Nephron progenitor cell (in vitro differentiated cells): Measurements from ENCODE around the gene KRTAP4-7.
"Not testable (repeated sequence)": the region's sequence is repeated elsewhere in the genome, so short reads cannot be mapped to it uniquely, and the experiment has no call there.

Experiments
- DNase-seq: peaks from one replicate; pipeline ENCODE4 v3.0.0; 2021
- H3K27ac Mint-ChIP-seq: 2 replicates; pipeline ENCODE4 v1.8.0; 2021; ENCODE audit warnings: mild to moderate bottlenecking, moderate library complexity, mixed read lengths
- H3K27me3 Mint-ChIP-seq: 2 replicates; pipeline ENCODE4 v1.8.0; 2021; ENCODE audit warnings: mild to moderate bottlenecking, low read depth, mixed read lengths; ENCODE audit not compliant: poor library complexity
- H3K36me3 Mint-ChIP-seq: 2 replicates; pipeline ENCODE4 v1.8.0; 2021; ENCODE audit warnings: low read depth, mixed read lengths
- H3K4me1 Mint-ChIP-seq: 2 replicates; pipeline ENCODE4 v1.8.0; 2021; ENCODE audit warnings: mixed read lengths
- H3K4me3 Mint-ChIP-seq: 2 replicates; pipeline ENCODE4 v1.8.0; 2021; ENCODE audit warnings: mild to moderate bottlenecking, moderate library complexity, mixed read lengths
- H3K9me3 Mint-ChIP-seq: 2 replicates; pipeline ENCODE4 v1.8.0; 2021; ENCODE audit warnings: mild to moderate bottlenecking, moderate library complexity, mixed read lengths
- TF ChIP-seq, protein P1 (sequence below): fragments of 200-600 bp; sonication (generic); IDR thresholded peaks from 2 replicates; pipeline ENCODE4 v1.5.0; 2021; ENCODE audit warnings: antibody characterized with exemption

The KRTAP4-7 gene

DNA sequence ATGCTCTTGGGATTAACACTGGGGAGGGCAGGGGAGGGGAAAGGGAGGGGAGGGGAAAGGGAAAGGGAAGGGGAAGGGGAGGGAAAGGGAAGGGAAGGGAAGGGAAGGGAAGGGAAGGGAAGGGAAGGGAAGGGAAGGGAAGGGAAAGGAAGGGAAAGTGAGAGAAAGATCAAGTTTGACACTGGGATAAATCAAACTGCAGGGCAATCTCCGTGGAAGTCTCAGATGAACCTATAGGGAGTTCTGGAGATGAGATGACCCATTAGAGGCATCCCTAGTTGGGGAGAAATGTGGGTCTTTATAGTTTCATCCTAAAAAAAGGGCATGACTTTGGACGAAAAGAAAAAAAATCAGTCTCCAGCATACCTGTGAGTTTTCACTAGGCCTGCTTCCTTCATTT lies 37.8 kb downstream of the KRTAP4-7 start:
- Mint-ChIP-seq H3K27me3 (peaks cover 4% of the 10 kb centered on the region), H3K4me1 (no peaks in the 10 kb centered on the region), H3K9me3 (no peaks in the 10 kb centered on the region), H3K36me3 (no peaks in the 10 kb centered on the region), H3K27ac (no peak overlapping the region), H3K4me3 (no peak overlapping the region)
- DNase-seq, result no peak
- TF ChIP-seq, protein P1, sequence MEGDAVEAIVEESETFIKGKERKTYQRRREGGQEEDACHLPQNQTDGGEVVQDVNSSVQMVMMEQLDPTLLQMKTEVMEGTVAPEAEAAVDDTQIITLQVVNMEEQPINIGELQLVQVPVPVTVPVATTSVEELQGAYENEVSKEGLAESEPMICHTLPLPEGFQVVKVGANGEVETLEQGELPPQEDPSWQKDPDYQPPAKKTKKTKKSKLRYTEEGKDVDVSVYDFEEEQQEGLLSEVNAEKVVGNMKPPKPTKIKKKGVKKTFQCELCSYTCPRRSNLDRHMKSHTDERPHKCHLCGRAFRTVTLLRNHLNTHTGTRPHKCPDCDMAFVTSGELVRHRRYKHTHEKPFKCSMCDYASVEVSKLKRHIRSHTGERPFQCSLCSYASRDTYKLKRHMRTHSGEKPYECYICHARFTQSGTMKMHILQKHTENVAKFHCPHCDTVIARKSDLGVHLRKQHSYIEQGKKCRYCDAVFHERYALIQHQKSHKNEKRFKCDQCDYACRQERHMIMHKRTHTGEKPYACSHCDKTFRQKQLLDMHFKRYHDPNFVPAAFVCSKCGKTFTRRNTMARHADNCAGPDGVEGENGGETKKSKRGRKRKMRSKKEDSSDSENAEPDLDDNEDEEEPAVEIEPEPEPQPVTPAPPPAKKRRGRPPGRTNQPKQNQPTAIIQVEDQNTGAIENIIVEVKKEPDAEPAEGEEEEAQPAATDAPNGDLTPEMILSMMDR, result no peak

- H3K4me1 Mint-ChIP-seq, H3K4me3 Mint-ChIP-seq, DNase-seq, H3K27ac Mint-ChIP-seq, H3K36me3 Mint-ChIP-seq, H3K27me3 Mint-ChIP-seq, H3K9me3 Mint-ChIP-seq: not testable (repeated sequence)
These were observed 39.5 kb downstream of the KRTAP4-7 start for GRCh38 chr17:41123292-41123990.

DNA sequence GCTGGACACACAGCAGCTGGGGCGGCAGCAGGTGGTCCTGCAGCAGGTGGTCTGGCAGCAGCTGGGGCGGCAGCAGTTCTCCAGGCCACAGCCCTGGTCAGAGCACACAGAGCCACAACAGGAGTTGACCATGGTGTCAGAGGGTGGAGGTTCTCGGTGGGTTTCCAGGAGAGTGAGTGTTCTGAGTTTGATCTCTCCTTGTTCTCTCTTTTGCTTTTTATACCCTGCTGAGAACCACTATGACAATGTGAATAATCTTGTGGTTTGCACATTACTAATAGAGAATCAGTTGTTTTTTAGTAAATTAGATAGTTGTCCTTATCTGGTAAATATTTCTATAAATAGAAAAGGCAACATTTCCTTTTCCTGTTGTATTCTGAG lies 40.0 kb downstream of the KRTAP4-7 start, which contains the start of gene KRTAP4-12:
KRTAP4-12 (minus strand) TSS at position 192 of the 381 bp plus-strand sequence; CDS start at position 132, 60 bp downstream.
- not testable (repeated sequence) for H3K4me3 Mint-ChIP-seq, H3K27ac Mint-ChIP-seq, H3K27me3 Mint-ChIP-seq

DNA sequence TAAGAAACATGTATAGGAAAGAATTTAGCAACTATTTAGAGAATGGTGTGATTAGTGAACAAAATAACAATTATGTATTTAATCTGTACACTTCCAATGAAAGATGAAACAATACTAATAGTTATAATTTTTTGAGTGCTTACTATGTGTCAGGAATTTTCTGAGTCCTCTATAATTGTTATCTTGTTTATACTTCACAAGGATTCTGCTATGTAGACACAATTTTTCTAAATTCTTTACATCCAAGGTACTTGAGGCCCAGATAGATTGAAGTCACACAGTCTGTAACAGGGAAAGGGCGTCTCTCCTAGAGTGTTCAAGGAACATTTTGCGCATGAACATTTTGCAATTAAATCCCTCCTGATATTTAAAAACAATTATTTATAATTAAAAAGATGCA lies 41.1 kb downstream of the KRTAP4-7 start:
- Mint-ChIP-seq H3K27ac (no peak overlapping the region), H3K4me3 (no peak overlapping the region), H3K4me1 (no peaks in the 10 kb centered on the region), H3K36me3 (no peaks in the 10 kb centered on the region), H3K9me3 (peaks cover 6% of the 10 kb centered on the region), H3K27me3 (peaks cover 12% of the 10 kb centered on the region)
- TF ChIP-seq, protein P1, result no peak
- no peak for DNase-seq

More for the DNA sequence above, 40.0 kb downstream of the KRTAP4-7 start, which contains the start of gene KRTAP4-12:
- not testable (repeated sequence) for H3K9me3 Mint-ChIP-seq, H3K4me1 Mint-ChIP-seq, DNase-seq, H3K36me3 Mint-ChIP-seq

GRCh38 chr17:41126412-41126811 lies 42.5 kb downstream of the KRTAP4-7 start:
- Mint-ChIP-seq H3K36me3 (no peaks in the 10 kb centered on the region), H3K27me3 (peaks cover 14% of the 10 kb centered on the region), H3K4me3 (no peak overlapping the region), H3K27ac (no peak overlapping the region), H3K4me1 (no peaks in the 10 kb centered on the region), H3K9me3 (peaks cover 6% of the 10 kb centered on the region)
- no peak for DNase-seq
- TF ChIP-seq, protein P1, result no peak

GRCh38 chr17:41127371-41127770 lies 43.4 kb downstream of the KRTAP4-7 start:
- Mint-ChIP-seq H3K27me3 (peaks cover 20% of the 10 kb centered on the region), H3K4me1 (no peaks in the 10 kb centered on the region)
- TF ChIP-seq, protein P1, result no peak

GRCh38 chr17:41131979-41132378 lies 48.0 kb downstream of the KRTAP4-7 start:
- TF ChIP-seq, protein P1, result no peak
- no peak overlapping the region for H3K4me3 Mint-ChIP-seq
- no peaks in the 10 kb centered on the region for H3K36me3 Mint-ChIP-seq
- peaks cover 15% of the 10 kb centered on the region for H3K27me3 Mint-ChIP-seq
- no peak for DNase-seq
- H3K27ac Mint-ChIP-seq, result no peak overlapping the region
- H3K9me3 Mint-ChIP-seq, result peaks cover 11% of the 10 kb centered on the region
- H3K4me1 Mint-ChIP-seq, result no peaks in the 10 kb centered on the region

More at GRCh38 chr17:41127371-41127770, 43.4 kb downstream of the KRTAP4-7 start:
- H3K9me3 Mint-ChIP-seq, result peaks cover 6% of the 10 kb centered on the region
- H3K36me3 Mint-ChIP-seq, result no peaks in the 10 kb centered on the region
- H3K27ac Mint-ChIP-seq, result no peak overlapping the region
- no peak overlapping the region for H3K4me3 Mint-ChIP-seq
- DNase-seq, result no peak
